Measurements from ENCODE around the gene SFRP4. TPM values are rescaled to one million over a fixed set of nuclear protein-coding genes. Genes with fewer than 3 reads are reported as not detected.

SFRP4 gene
- total RNA-seq, 4 donors from 2014 or later, result 2.4 to 12.9 (median 5.6) TPM

DNA sequence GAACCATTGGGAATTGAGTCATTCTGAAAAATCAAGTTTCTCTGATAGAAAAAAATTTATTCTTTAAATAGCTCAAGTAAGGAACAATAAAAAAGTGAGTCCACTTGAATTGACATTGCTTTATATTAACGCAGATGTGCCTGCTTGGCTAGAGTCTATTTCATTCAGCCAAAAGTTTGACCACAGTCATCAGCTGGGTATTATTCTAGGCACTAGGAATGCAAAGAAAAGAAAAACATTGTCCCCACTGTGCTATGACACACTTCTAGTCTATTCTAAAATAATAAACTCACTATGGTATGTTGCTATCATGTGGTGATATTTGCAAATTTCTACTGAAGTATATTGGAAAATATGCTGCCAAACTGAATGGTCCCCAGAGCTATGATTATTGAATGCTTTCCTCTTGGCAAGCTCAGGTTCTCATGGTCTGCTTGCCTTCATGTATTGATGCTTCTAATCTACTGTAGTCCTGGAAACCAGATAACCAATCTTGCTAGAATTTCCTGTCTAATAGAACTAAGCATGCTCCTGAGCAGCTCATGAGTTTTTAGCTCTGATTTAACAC is 8.3 kb downstream of the SFRP4 start:
- TF ChIP-seq, protein P1, sequence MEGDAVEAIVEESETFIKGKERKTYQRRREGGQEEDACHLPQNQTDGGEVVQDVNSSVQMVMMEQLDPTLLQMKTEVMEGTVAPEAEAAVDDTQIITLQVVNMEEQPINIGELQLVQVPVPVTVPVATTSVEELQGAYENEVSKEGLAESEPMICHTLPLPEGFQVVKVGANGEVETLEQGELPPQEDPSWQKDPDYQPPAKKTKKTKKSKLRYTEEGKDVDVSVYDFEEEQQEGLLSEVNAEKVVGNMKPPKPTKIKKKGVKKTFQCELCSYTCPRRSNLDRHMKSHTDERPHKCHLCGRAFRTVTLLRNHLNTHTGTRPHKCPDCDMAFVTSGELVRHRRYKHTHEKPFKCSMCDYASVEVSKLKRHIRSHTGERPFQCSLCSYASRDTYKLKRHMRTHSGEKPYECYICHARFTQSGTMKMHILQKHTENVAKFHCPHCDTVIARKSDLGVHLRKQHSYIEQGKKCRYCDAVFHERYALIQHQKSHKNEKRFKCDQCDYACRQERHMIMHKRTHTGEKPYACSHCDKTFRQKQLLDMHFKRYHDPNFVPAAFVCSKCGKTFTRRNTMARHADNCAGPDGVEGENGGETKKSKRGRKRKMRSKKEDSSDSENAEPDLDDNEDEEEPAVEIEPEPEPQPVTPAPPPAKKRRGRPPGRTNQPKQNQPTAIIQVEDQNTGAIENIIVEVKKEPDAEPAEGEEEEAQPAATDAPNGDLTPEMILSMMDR (IDR thresholded peaks at IDR 0.05; ENCODE audit: low read depth), result no peak

DNA sequence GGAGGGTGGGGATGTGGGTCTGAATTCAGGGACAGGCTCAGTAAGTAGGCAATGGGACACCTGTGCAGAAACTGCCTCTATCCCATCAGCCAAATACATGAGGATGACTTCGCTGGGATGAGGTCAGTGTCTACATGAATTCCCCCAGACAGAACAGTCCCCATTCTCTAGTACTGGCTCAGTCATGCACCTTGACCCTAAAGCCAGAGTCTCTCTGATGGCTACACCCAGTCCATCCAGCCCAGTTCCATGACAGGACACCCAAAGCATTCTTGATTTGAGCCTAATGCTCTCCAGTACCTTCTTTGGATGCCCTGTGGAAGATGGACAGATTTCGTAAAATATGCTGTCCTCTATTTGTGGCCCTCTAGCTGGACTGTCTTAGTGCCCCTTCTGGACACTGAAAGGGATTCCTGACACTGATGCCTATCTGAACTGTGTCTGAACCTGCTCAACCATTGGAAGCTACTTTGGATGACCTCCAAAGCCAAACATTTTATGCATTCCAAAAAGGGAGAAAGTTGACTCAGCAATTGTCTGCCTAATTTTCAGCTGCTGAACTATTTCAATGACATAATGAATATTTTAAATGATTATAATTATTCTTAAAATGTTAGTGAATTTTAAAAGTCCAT is 14.6 kb downstream of the SFRP4 start:
- TF ChIP-seq, protein P1 (IDR thresholded peaks at IDR 0.05; ENCODE audit: low read depth), result no peak

DNA sequence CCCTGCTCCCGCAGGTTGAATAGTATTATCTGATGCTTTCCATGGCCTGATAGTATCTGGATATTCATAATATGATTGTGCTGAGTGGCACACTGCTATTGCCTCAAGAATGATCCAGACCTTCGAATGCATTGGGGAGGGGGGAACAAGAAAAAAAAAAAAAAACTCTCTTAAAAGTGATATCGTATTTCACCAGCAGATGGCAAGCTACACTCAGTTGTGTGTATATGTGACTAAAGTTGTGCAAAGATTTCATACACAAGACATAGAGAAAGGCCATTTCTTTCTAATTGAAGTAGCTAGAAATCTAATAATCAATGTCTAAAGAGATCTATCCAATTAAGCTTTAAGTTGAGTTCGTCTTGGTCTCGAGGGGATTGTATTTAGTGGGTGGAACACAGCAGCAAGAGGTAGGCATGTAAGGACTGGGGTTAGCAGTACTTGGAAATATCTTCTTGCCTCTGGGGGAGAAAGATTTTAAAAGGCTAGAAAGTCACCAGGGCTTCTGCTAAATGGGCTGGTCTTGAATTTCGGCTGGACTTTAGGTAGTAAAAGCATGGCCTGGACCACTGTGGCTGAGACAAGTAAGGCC is 15.3 kb downstream of the SFRP4 start:
- TF ChIP-seq, protein P1 (IDR thresholded peaks at IDR 0.05; ENCODE audit: low read depth), result no peak

GRCh38 chr7:37899712-37900247 is 16.8 kb downstream of the SFRP4 start:
- TF ChIP-seq, protein P1 (IDR thresholded peaks at IDR 0.05; ENCODE audit: low read depth), result no peak

DNA sequence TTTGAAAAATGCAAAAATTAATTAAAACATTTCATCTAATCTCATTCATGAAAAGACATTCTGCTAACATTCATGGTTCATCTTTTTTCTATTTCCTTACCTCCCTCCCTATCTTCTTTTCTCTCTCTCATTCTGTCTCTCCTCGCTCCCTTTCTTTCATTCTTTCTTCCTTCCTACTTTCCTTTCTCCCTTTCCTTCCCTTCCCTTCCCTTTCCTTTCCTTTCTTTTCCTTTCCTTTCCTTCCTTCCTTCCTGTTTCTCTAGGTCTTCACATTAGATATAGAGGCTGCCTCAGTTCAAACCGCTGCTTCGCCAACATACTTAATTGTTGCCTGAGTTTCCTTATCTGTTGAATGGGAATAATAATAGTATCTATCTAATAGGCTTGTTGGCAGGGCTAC is 21.9 kb downstream of the SFRP4 start:
- TF ChIP-seq, protein P1 (IDR thresholded peaks at IDR 0.05; ENCODE audit: low read depth), result no peak

GRCh38 chr7:37893359-37893758 is 23.3 kb downstream of the SFRP4 start:
- TF ChIP-seq, protein P1 (IDR thresholded peaks at IDR 0.05; ENCODE audit: low read depth), result no peak

GRCh38 chr7:37882086-37882485 is 34.5 kb downstream of the SFRP4 start:
- TF ChIP-seq, protein P1 (IDR thresholded peaks at IDR 0.05; ENCODE audit: low read depth), result no peak
